GM12892 (cell line): ENCODE results near the gene IL36A.

Experiments
- POLR2A ChIP-seq: IDR thresholded peaks from 2 replicates; pipeline ENCODE4 v1.6.1; 2011; ENCODE audit warnings: low read depth, low read length, control low read depth
- POLR2AphosphoS5 ChIP-seq: IDR thresholded peaks from 2 replicates; pipeline ENCODE4 v1.6.1; 2011; ENCODE audit warnings: low read depth, low read length, control low read depth
- TAF1 ChIP-seq: IDR thresholded peaks from 2 replicates; pipeline ENCODE4 v1.6.1; 2011; ENCODE audit warnings: low read depth, mild to moderate bottlenecking, control low read depth, low read length, borderline replicate concordance

DNA sequence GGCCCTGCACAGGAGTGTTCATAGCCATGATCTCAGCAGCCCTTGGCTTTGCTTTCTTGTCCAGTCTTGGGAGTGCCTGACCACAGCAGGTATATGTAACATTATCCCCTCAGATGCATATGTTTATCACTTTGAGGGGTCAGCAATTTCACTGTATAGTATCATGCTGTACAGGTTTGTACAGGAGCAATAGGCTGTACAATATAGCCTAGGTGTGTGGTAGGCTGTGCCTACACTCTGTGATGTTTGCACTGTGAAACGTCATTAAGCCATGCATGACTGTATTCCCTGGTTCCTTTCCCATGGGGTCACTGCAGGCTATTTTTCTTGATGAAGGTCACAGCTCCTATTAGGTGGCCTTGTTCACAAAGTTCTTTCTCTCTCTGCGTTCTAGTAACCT, 32.1 kb upstream of the IL36A start:
- TF ChIP-seq TAF1 (no peak), POLR2AphosphoS5 (no peak), POLR2A (no peak)
